Left ventricle myocardium inferior (tissue), 1 donor: ENCODE results near the gene SPAG9. TPM values are rescaled to one million over a fixed set of nuclear protein-coding genes. Genes with fewer than 3 reads are reported as not detected.
"Not testable (repeated sequence)": the region's sequence is repeated elsewhere in the genome, so short reads cannot be mapped to it uniquely, and the experiment has no call there.

ENCODE experiments used
- DNase-seq: peaks from one replicate; pipeline ENCODE4 v3.0.0-alpha.2; 2020
- H3K27ac ChIP-seq: fragments of 200-600 bp; replicated peaks from 2 replicates; pipeline ENCODE4 v1.8.0; 2021
- H3K27me3 ChIP-seq: fragments of 200-600 bp; 2 replicates; pipeline ENCODE4 v1.8.0; 2021; ENCODE audit warnings: low read depth
- H3K36me3 ChIP-seq: fragments of 200-600 bp; 2 replicates; pipeline ENCODE4 v1.8.0; 2021
- H3K4me1 ChIP-seq: fragments of 200-600 bp; 2 replicates; pipeline ENCODE4 v1.8.0; 2021
- H3K4me3 ChIP-seq: fragments of 200-600 bp; 2 replicates; pipeline ENCODE4 v1.8.0; 2021; ENCODE audit warnings: mild to moderate bottlenecking, moderate library complexity
- H3K9me3 ChIP-seq: fragments of 200-600 bp; replicated peaks from 2 replicates; pipeline ENCODE4 v1.8.0; 2021
- CTCF ChIP-seq: fragments of 200-600 bp; IDR thresholded peaks from 2 replicates; pipeline ENCODE4 v1.8.0; 2021; ENCODE audit warnings: antibody characterized with exemption, mild to moderate bottlenecking, borderline replicate concordance
- intact Hi-C: fragments of 100-400 bp; cut with micrococcal nuclease; formaldehyde crosslinking; loops from one replicate; pipeline ENCODE4 v1.11.0; 2022
- total RNA-seq: library from RNA; stranded (reverse); fragmentation: NEBNext Ultra II Directional; extraction: Animal tissue kit (Norgen Biotek cat#: 25700); gene quantifications from one replicate; pipeline ENCODE4 v1.2.1, GENCODE V29; 2021
- donor health status: DM: no; HTN: yes; CAD: no; lungs with severe emphysema.

SPAG9 gene
- total RNA-seq, 1 donor from 2014 or later, result 43.8 TPM

- no peaks in the 10 kb centered on the region for H3K9me3 ChIP-seq
- intact Hi-C loops, result no loop called here
These were observed 12.9 kb downstream of the SPAG9 start for GRCh38 chr17:51107778-51108177.

GRCh38 chr17:51103451-51103850 is 17.2 kb downstream of the SPAG9 start:
- intact Hi-C loops, result no loop called here
- Histone ChIP-seq H3K4me1 (peaks cover 32% of the 10 kb centered on the region), H3K27ac (no peak overlapping the region), H3K27me3 (no peaks in the 10 kb centered on the region), H3K9me3 (no peaks in the 10 kb centered on the region), H3K36me3 (no peaks in the 10 kb centered on the region), H3K4me3 (no peak overlapping the region)
- TF ChIP-seq CTCF, result no peak
- no peak for DNase-seq

More at GRCh38 chr17:51107778-51108177, 12.9 kb downstream of the SPAG9 start:
- H3K27me3 ChIP-seq, result no peaks in the 10 kb centered on the region
- no peak for TF ChIP-seq CTCF
- DNase-seq, result no peak
- H3K27ac ChIP-seq, result no peak overlapping the region
- peaks cover 3% of the 10 kb centered on the region for H3K36me3 ChIP-seq
- H3K4me3 ChIP-seq, result no peak overlapping the region
- peaks cover 50% of the 10 kb centered on the region for H3K4me1 ChIP-seq

- H3K4me3 ChIP-seq, result no peak overlapping the region
- H3K9me3 ChIP-seq, result no peaks in the 10 kb centered on the region
- DNase-seq, result no peak
- no peaks in the 10 kb centered on the region for H3K36me3 ChIP-seq
- H3K27me3 ChIP-seq, result no peaks in the 10 kb centered on the region
- no peak for TF ChIP-seq CTCF
- intact Hi-C loops, result no loop called here
- peaks cover 29% of the 10 kb centered on the region for H3K4me1 ChIP-seq
- no peak overlapping the region for H3K27ac ChIP-seq
These were observed 17.6 kb downstream of the SPAG9 start for GRCh38 chr17:51103050-51103449.

- DNase-seq, result no peak
- H3K27ac ChIP-seq, result no peak overlapping the region
- intact Hi-C loops, result no loop called here
- H3K27me3 ChIP-seq, result no peaks in the 10 kb centered on the region
- H3K9me3 ChIP-seq, result no peaks in the 10 kb centered on the region
- H3K4me3 ChIP-seq, result no peak overlapping the region
- peaks cover 42% of the 10 kb centered on the region for H3K4me1 ChIP-seq
- TF ChIP-seq CTCF, result no peak
- H3K36me3 ChIP-seq, result no peaks in the 10 kb centered on the region
These were observed 22.8 kb downstream of the SPAG9 start for GRCh38 chr17:51097708-51098446.

- Histone ChIP-seq H3K36me3 (no peaks in the 10 kb centered on the region), H3K4me3 (no peak overlapping the region), H3K4me1 (peaks cover 51% of the 10 kb centered on the region), H3K27me3 (no peaks in the 10 kb centered on the region), H3K27ac (no peak overlapping the region), H3K9me3 (no peaks in the 10 kb centered on the region)
- no peak for TF ChIP-seq CTCF
- DNase-seq, result no peak
- intact Hi-C loops, result no loop called here
These were observed 29.0 kb downstream of the SPAG9 start for GRCh38 chr17:51091635-51092034.

- H3K4me3 ChIP-seq, H3K9me3 ChIP-seq, H3K36me3 ChIP-seq, intact Hi-C loops, H3K27me3 ChIP-seq, H3K27ac ChIP-seq: not testable (repeated sequence)
- peaks cover 53% of the 10 kb centered on the region for H3K4me1 ChIP-seq
- peak; percentile 28 for DNase-seq
These were observed 31.8 kb downstream of the SPAG9 start for GRCh38 chr17:51088868-51089267.
